LNCaP clone FGC (cell line): Measurements from ENCODE around the gene PRDM11.
A peak's percentile ranks its signal among the peaks of the same experiment; 100 is the strongest.

Source experiments
- DNase-seq: peaks from one replicate; pipeline ENCODE4 v3.0.0-alpha.2; 2011; ENCODE audit warnings: low read depth
- H3K4me3 ChIP-seq: 2 replicates; pipeline ENCODE4 v1.5.1; 2011; ENCODE audit warnings: mild to moderate bottlenecking, low read depth, low read length, control low read depth
- TF ChIP-seq, protein P1 (sequence below): IDR thresholded peaks from 2 replicates; pipeline ENCODE4 v1.5.1; 2012; ENCODE audit warnings: mild to moderate bottlenecking; ENCODE audit not compliant: control insufficient read depth, insufficient read depth; ENCODE audit errors: extremely low read depth

The PRDM11 gene

DNA sequence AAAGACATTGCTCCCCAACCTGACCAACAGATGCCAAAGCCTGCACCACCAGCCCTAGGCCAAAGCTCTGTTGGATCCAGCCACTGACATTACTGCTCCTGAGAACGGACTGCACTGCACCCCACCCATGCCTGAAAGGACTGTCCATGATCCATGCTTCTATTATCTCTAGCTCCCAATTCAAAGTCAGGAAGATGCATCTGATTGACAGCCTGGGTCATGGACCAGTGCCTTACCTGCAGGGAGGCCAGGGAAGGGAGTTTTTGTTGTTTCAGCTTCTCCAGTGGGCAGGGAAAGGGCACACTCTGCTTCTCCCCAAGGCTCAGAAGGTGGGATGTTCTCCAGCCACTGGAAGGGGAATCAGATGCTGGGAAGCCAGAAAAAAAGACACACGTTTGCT is 4.8 kb upstream of the PRDM11 start:
- TF ChIP-seq, protein P1, sequence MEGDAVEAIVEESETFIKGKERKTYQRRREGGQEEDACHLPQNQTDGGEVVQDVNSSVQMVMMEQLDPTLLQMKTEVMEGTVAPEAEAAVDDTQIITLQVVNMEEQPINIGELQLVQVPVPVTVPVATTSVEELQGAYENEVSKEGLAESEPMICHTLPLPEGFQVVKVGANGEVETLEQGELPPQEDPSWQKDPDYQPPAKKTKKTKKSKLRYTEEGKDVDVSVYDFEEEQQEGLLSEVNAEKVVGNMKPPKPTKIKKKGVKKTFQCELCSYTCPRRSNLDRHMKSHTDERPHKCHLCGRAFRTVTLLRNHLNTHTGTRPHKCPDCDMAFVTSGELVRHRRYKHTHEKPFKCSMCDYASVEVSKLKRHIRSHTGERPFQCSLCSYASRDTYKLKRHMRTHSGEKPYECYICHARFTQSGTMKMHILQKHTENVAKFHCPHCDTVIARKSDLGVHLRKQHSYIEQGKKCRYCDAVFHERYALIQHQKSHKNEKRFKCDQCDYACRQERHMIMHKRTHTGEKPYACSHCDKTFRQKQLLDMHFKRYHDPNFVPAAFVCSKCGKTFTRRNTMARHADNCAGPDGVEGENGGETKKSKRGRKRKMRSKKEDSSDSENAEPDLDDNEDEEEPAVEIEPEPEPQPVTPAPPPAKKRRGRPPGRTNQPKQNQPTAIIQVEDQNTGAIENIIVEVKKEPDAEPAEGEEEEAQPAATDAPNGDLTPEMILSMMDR, result no peak
- no peak for DNase-seq
- H3K4me3 ChIP-seq, result no peak overlapping the region

DNA sequence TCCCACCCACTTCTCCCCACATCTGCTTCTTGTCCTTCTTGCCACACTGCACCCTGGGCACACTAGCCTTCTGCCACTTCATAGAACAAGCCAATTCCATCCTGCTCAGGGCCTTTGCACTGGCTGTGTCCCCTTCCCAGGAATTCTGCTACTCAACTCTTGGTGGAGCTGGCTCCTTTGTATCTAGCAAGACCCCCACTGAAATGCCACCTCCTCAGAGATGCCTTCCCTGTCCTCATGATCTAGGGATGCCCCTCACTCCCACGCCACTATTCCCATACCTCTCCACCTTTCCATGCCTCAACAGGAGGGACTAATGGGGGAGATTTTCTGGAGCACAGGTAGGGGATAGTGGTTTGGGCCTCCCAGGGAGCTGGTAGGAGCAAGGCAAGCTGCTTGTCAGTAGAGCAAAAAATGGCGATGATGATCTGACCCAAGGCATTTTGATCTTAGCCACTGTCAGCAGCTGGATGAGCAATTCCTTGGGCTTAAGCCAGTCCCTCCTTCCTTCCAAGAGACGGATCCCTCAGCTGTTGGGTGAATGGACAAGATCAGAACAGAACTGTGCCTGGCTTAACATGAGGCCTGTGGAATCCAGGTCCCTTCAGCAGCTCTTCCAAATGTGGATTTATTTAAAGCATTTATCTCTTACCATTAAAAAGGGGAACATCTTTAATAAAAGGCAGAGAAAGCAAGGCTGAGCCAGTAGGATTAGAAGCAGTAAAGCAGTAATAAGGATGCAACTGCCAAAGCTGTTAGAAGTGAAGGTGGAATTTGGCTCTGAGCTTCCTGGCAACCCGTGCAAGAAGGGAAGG is 4.0 kb upstream of the PRDM11 start:
- DNase-seq, result no peak
- TF ChIP-seq, protein P1, result no peak
- no peak overlapping the region for H3K4me3 ChIP-seq

DNA sequence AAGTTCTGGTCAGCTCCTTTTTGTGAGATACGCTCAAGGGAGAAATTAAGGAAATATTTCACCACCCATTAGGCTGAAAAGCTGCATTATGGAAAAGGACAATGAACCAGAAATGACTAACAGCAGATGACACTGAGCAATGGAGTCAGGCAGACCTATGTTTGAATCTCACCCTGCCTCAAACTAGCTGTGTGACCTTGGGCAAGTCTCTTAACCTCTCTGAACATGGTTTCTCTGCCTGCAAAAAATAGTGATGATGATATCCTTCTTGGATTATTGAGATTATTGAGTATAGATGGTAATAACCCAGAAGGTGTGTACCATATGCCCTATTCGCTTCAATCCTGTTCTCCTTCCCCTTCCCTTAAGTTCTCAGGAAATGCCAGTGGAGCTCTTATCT is 2.9 kb upstream of the PRDM11 start:
- TF ChIP-seq, protein P1, result no peak
- no peak for DNase-seq
- no peak overlapping the region for H3K4me3 ChIP-seq

GRCh38 chr11:45144126-45145082 is 2.0 kb upstream of the PRDM11 start:
- DNase-seq, result no peak
- TF ChIP-seq, protein P1, result no peak

GRCh38 chr11:45145083-45145378 is 1.4 kb upstream of the PRDM11 start:
- DNase-seq, result no peak
- H3K4me3 ChIP-seq, result no peak overlapping the region
- TF ChIP-seq, protein P1, result no peak

More at GRCh38 chr11:45144126-45145082, 2.0 kb upstream of the PRDM11 start:
- no peak overlapping the region for H3K4me3 ChIP-seq

- TF ChIP-seq, protein P1, result no peak
- no peak for DNase-seq
- peak overlapping the region; percentile 83 for H3K4me3 ChIP-seq
Measured at GRCh38 chr11:45145379-45146071, 914 bp upstream of the PRDM11 start.
